ENCODE data around the gene TRAPPC10. TPM values are rescaled to one million over a fixed set of nuclear protein-coding genes. Genes with fewer than 3 reads are reported as not detected.

TRAPPC10 gene
- total RNA-seq, 2 donors from 2014 or later = 36.8 to 40.1 TPM

DNA sequence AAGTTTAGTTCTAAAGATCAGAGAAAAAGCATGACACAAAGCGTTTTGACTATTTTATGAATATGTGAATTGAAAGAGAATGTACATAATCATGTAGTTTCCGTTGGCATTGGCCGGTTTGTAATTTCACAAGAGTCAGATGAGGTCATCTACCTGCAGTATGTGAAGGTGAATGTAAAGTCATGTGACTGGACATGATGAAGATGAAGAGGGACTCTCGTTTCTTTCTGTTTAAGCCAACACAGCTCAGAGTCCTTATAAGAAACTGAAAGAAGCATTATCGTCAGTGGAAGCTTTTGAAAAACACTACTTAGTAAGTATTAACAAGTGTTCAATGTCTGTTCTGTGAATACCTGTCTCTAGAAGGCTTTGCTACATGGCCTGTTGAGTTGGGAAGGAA, 64.2 kb downstream of the TRAPPC10 start:
- H3K9ac ChIP-seq (ENCODE audit: extremely low read depth, low read length, poor library complexity, severe bottlenecking) = no peak overlapping the region
- H3K27ac ChIP-seq (ENCODE audit: low read depth, low read length) = no peak overlapping the region
- H3K4me1 Mint-ChIP-seq = peaks cover 4% of the 10 kb centered on the region
- no peaks in the 10 kb centered on the region for H3K27me3 Mint-ChIP-seq (ENCODE audit: insufficient read depth)
- H3K27me3 ChIP-seq (ENCODE audit: control insufficient read depth, insufficient read depth, low read length, poor library complexity, severe bottlenecking) = no peaks in the 10 kb centered on the region
- H3K4me1 ChIP-seq (ENCODE audit: control insufficient read depth, insufficient read depth, low read length) = no peaks in the 10 kb centered on the region
- no peak overlapping the region for H3K4me3 Mint-ChIP-seq
- H3K27ac Mint-ChIP-seq = no peak overlapping the region
- H3K9me3 Mint-ChIP-seq = no peaks in the 10 kb centered on the region
- DNase-seq = no peak
- TF ChIP-seq CTCF (conservative IDR thresholded peaks at IDR 0.05) = no peak
- no peaks in the 10 kb centered on the region for H3K9me3 ChIP-seq (ENCODE audit: control insufficient read depth, low read length)
- H3K36me3 Mint-ChIP-seq (ENCODE audit: low read depth) = peaks cover 61% of the 10 kb centered on the region
- H3K4me3 ChIP-seq (ENCODE audit: low read length) = no peak overlapping the region
- 91 to 96% methylated on average over 5 of the region's 5 CpGs for WGBS, 2 experiments (ENCODE audit: insufficient coverage in 1 of 2, insufficient read length in 1 of 2)
- H3K36me3 ChIP-seq (ENCODE audit: control insufficient read depth, insufficient read depth, low read length) = peaks cover 82% of the 10 kb centered on the region

DNA sequence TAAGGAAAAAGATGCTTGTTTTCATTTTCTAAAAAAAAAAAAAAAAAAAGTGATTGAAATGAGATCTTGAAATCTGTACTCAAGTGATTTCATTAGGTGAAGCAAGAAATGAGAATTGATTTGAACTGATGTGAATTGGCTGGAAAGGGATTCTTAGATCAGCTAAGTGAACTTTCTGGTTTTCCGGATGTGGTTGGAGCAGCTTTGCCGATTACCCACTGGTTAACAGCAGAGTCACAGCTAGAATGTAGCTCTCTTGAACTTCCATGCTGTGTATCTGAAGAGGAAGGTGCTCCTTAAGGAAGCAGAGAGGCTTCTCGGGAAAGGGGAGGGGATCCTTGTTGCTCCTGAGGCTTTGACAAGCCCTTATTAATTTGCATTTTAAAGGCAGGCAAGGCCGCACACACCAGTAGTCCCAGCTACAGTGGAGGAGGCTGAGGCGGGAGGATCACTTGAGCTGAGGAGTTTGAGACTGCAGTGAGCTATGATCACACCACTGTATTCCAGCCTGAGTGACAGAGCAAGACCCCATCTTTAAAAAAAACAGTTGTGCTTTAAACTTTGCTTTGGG, 66.4 kb downstream of the TRAPPC10 start:
- Mint-ChIP-seq H3K27me3 (ENCODE audit: insufficient read depth) (no peaks in the 10 kb centered on the region), H3K27ac (no peak overlapping the region), H3K9me3 (no peaks in the 10 kb centered on the region), H3K4me3 (no peak overlapping the region), H3K4me1 (no peaks in the 10 kb centered on the region), H3K36me3 (ENCODE audit: low read depth) (peaks cover 76% of the 10 kb centered on the region)
- Histone ChIP-seq H3K4me3 (ENCODE audit: low read length) (no peak overlapping the region), H3K9me3 (ENCODE audit: control insufficient read depth, low read length) (no peaks in the 10 kb centered on the region), H3K27ac (ENCODE audit: low read depth, low read length) (no peak overlapping the region), H3K27me3 (ENCODE audit: control insufficient read depth, insufficient read depth, low read length, poor library complexity, severe bottlenecking) (no peaks in the 10 kb centered on the region), H3K9ac (ENCODE audit: extremely low read depth, low read length, poor library complexity, severe bottlenecking) (no peak overlapping the region), H3K4me1 (ENCODE audit: control insufficient read depth, insufficient read depth, low read length) (no peaks in the 10 kb centered on the region), H3K36me3 (ENCODE audit: control insufficient read depth, insufficient read depth, low read length) (peaks cover 90% of the 10 kb centered on the region)
- no peak for TF ChIP-seq CTCF (conservative IDR thresholded peaks at IDR 0.05)
- no peak for DNase-seq
- WGBS, 2 experiments (ENCODE audit: insufficient coverage in 1 of 2, insufficient read length in 1 of 2) = 80 to 88% methylated on average over 4 to 5 of the region's 5 CpGs

DNA sequence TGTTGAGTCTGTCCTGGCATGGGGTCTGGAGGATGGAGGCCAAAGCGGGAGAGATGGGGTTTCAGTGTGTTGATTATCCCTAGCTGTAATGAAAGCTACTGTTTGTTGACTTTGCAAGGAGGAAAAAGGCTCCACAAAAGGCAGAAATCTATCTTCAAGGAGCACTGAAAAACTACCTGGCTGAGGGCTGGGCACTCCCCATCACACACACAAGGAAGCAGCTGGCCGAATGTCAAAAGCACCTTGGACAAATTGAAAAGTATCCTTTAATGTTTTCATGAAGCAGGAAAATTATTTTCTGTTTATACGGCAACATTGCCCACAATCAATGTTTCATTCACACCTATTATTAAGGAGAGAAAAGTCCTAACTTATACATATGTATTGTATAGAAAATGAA, 67.3 kb downstream of the TRAPPC10 start:
- no peak overlapping the region for H3K9ac ChIP-seq (ENCODE audit: extremely low read depth, low read length, poor library complexity, severe bottlenecking)
- H3K36me3 Mint-ChIP-seq (ENCODE audit: low read depth) = peaks cover 73% of the 10 kb centered on the region
- no peaks in the 10 kb centered on the region for H3K9me3 Mint-ChIP-seq
- no peaks in the 10 kb centered on the region for H3K27me3 Mint-ChIP-seq (ENCODE audit: insufficient read depth)
- no peak for TF ChIP-seq CTCF (conservative IDR thresholded peaks at IDR 0.05)
- H3K4me1 ChIP-seq (ENCODE audit: control insufficient read depth, insufficient read depth, low read length) = no peaks in the 10 kb centered on the region
- DNase-seq = no peak
- WGBS, 2 experiments (ENCODE audit: insufficient coverage in 1 of 2, insufficient read length in 1 of 2) = 90 to 100% methylated on average over 1 to 2 of the region's 3 CpGs
- no peak overlapping the region for H3K4me3 Mint-ChIP-seq
- no peaks in the 10 kb centered on the region for H3K27me3 ChIP-seq (ENCODE audit: control insufficient read depth, insufficient read depth, low read length, poor library complexity, severe bottlenecking)
- no peaks in the 10 kb centered on the region for H3K4me1 Mint-ChIP-seq
- peaks cover 91% of the 10 kb centered on the region for H3K36me3 ChIP-seq (ENCODE audit: control insufficient read depth, insufficient read depth, low read length)
- H3K27ac Mint-ChIP-seq = no peak overlapping the region
- H3K27ac ChIP-seq (ENCODE audit: low read depth, low read length) = no peak overlapping the region
- H3K9me3 ChIP-seq (ENCODE audit: control insufficient read depth, low read length) = no peaks in the 10 kb centered on the region
- H3K4me3 ChIP-seq (ENCODE audit: low read length) = no peak overlapping the region

Measured in endodermal cell (in vitro differentiated cells).